ENCODE results near the gene AUTS2.

Gene AUTS2

GRCh38 chr7:69735582-69735981, 137.3 kb downstream of the AUTS2 start:
- DNase-seq, result no peak

GRCh38 chr7:69736126-69736810, 138.0 kb downstream of the AUTS2 start:
- DNase-seq, result peak; percentile 46

GRCh38 chr7:69738396-69738951, 140.2 kb downstream of the AUTS2 start:
- peak; percentile 62 for DNase-seq

- no peak for DNase-seq
These were observed 140.9 kb downstream of the AUTS2 start for GRCh38 chr7:69739190-69739589.

GRCh38 chr7:69739931-69740431, 141.7 kb downstream of the AUTS2 start:
- peak; percentile 65 for DNase-seq

GRCh38 chr7:69742237-69742636, 144.0 kb downstream of the AUTS2 start:
- DNase-seq, result no peak

- no peak for DNase-seq
These were observed 145.2 kb downstream of the AUTS2 start for GRCh38 chr7:69743436-69743835.

GRCh38 chr7:69744026-69744425, 145.8 kb downstream of the AUTS2 start:
- no peak for DNase-seq

GRCh38 chr7:69746383-69746782, 148.1 kb downstream of the AUTS2 start:
- no peak for DNase-seq

- no peak for DNase-seq
These were observed 148.9 kb downstream of the AUTS2 start for GRCh38 chr7:69747144-69747543.

GRCh38 chr7:69748530-69748929, 150.3 kb downstream of the AUTS2 start:
- no peak for DNase-seq

GRCh38 chr7:69749372-69749979, 151.2 kb downstream of the AUTS2 start:
- no peak for DNase-seq

GRCh38 chr7:69749994-69750393, 151.7 kb downstream of the AUTS2 start:
- DNase-seq, result no peak

GRCh38 chr7:69751026-69751425, 152.8 kb downstream of the AUTS2 start:
- no peak for DNase-seq

GRCh38 chr7:69753981-69754380, 155.7 kb downstream of the AUTS2 start:
- DNase-seq, result no peak

GRCh38 chr7:69754476-69754875, 156.2 kb downstream of the AUTS2 start:
- DNase-seq, result no peak

GRCh38 chr7:69756235-69756634, 158.0 kb downstream of the AUTS2 start:
- peak; percentile 48 for DNase-seq

- DNase-seq, result no peak
These were observed 159.3 kb downstream of the AUTS2 start for GRCh38 chr7:69757528-69757927.

GRCh38 chr7:69757981-69758430, 159.7 kb downstream of the AUTS2 start:
- DNase-seq, result peak; percentile 72

- DNase-seq, result no peak
These were observed 161.1 kb downstream of the AUTS2 start for GRCh38 chr7:69759373-69759772.

- DNase-seq, result peak; percentile 37
These were observed 163.1 kb downstream of the AUTS2 start for GRCh38 chr7:69761290-69761922.

- no peak for DNase-seq
These were observed 164.6 kb downstream of the AUTS2 start for GRCh38 chr7:69762821-69763352.

- no peak for DNase-seq
These were observed 165.2 kb downstream of the AUTS2 start for GRCh38 chr7:69763513-69763912.
